ENCODE results near the gene EXD3.

Gene EXD3

GRCh38 chr9:137365552-137366444, 57.2 kb downstream of the EXD3 start:
- Histone ChIP-seq H3K36me3 (no peaks in the 10 kb centered on the region), H3K9me3 (ENCODE audit: severe bottlenecking) (peaks cover 4% of the 10 kb centered on the region), H3K27me3 (ENCODE audit: insufficient read depth, low read depth, severe bottlenecking) (no peaks in the 10 kb centered on the region), H3K4me3 (ENCODE audit: low read depth, low read length) (no peak overlapping the region), H3K27ac (no peak overlapping the region)
- no peak for TF ChIP-seq CTCF (IDR thresholded peaks at IDR 0.05; ENCODE audit: low read depth, low read length)
- DNase-seq, result no peak

GRCh38 chr9:137365056-137365455, 57.9 kb downstream of the EXD3 start:
- DNase-seq, result peak; percentile 3
- TF ChIP-seq CTCF (IDR thresholded peaks at IDR 0.05; ENCODE audit: low read depth, low read length), result no peak
- Histone ChIP-seq H3K27me3 (ENCODE audit: insufficient read depth, low read depth, severe bottlenecking) (no peaks in the 10 kb centered on the region), H3K4me3 (ENCODE audit: low read depth, low read length) (no peak overlapping the region), H3K36me3 (no peaks in the 10 kb centered on the region), H3K27ac (no peak overlapping the region), H3K9me3 (ENCODE audit: severe bottlenecking) (peaks cover 4% of the 10 kb centered on the region)

DNA sequence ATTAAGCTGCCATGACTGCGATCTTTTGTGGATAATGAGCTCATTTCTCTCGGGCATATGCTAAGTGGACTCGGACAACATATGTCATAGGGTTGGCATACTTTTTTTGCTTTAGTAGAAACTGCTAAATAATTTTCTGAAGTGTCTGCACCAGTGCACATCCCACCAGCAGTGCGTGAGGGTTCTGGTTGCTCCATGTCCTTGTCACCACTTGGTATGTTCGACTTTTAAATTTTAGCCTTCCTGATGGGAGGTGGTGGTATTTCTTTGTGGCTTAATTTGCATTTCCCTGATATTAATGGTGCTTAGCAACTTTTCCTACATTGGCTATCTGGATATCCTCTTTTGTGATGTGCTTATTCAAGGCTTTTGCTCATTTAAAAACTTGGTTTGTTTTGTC, 63.1 kb downstream of the EXD3 start:
- H3K27me3 ChIP-seq (ENCODE audit: insufficient read depth, low read depth, severe bottlenecking), result no peaks in the 10 kb centered on the region
- H3K4me3 ChIP-seq (ENCODE audit: low read depth, low read length), result no peak overlapping the region
- H3K9me3 ChIP-seq (ENCODE audit: severe bottlenecking), result peaks cover 17% of the 10 kb centered on the region
- TF ChIP-seq CTCF (IDR thresholded peaks at IDR 0.05; ENCODE audit: low read depth, low read length), result no peak
- no peak for DNase-seq
- no peaks in the 10 kb centered on the region for H3K36me3 ChIP-seq
- H3K27ac ChIP-seq, result no peak overlapping the region

DNA sequence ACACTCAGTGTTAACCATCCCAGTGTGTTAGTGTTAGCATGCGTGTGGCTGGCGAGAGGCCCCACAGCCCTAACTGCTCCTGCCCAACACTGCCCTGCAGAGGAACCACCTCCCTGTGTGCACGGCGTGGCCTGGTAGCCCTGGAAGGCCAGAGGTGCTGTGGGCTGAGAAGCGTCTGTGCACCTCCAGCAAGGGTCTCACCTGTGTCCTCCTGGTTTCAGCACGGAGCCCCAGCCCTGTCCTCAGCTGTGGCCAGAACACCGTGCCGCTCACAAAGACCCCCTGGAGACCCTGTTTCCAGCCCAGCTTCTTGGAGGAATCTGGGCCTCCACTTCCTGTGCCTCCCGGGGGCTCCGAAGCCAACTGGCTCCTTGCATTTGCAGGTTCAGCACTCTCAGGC, 64.8 kb downstream of the EXD3 start:
- no peaks in the 10 kb centered on the region for H3K27me3 ChIP-seq (ENCODE audit: insufficient read depth, low read depth, severe bottlenecking)
- no peak for DNase-seq
- no peak overlapping the region for H3K4me3 ChIP-seq (ENCODE audit: low read depth, low read length)
- H3K9me3 ChIP-seq (ENCODE audit: severe bottlenecking), result peaks cover 13% of the 10 kb centered on the region
- H3K27ac ChIP-seq, result no peak overlapping the region
- TF ChIP-seq CTCF (IDR thresholded peaks at IDR 0.05; ENCODE audit: low read depth, low read length), result no peak
- no peaks in the 10 kb centered on the region for H3K36me3 ChIP-seq

GRCh38 chr9:137357166-137357565, 65.8 kb downstream of the EXD3 start:
- Histone ChIP-seq H3K4me3 (ENCODE audit: low read depth, low read length) (no peak overlapping the region), H3K9me3 (ENCODE audit: severe bottlenecking) (peaks cover 13% of the 10 kb centered on the region), H3K27me3 (ENCODE audit: insufficient read depth, low read depth, severe bottlenecking) (no peaks in the 10 kb centered on the region), H3K36me3 (no peaks in the 10 kb centered on the region), H3K27ac (no peak overlapping the region)
- no peak for TF ChIP-seq CTCF (IDR thresholded peaks at IDR 0.05; ENCODE audit: low read depth, low read length)
- no peak for DNase-seq

All from WERI-Rb-1 (cell line).